GM23338 (cell line): ENCODE measurements around the gene RNFT2. TPM values are rescaled to one million over a fixed set of nuclear protein-coding genes. Genes with fewer than 3 reads are reported as not detected.

Source experiments
- ATAC-seq: fragments of 200-7000 bp; cut with Tn5 transposase; 3 replicates; pipeline ENCODE4 v1.9.1; 2020
- DNase-seq: peaks from one replicate; pipeline ENCODE4 v3.0.0-alpha.2; 2015; ENCODE audit warnings: low spot score
- H2AFZ ChIP-seq: fragments of 200-600 bp; sonication (generic); 2 replicates; pipeline ENCODE4 v1.8.0; 2016; ENCODE audit warnings: antibody characterized with exemption, mild to moderate bottlenecking, moderate library complexity
- H3F3A ChIP-seq: fragments of 200-600 bp; sonication (generic); replicated peaks from 2 replicates; pipeline ENCODE4 v1.8.0; 2017; ENCODE audit warnings: antibody characterized with exemption, mixed run types, low read depth
- H3K27ac ChIP-seq: fragments of 200-600 bp; sonication (generic); 2 replicates; pipeline ENCODE4 v1.6.1; 2016; ENCODE audit warnings: low read depth
- H3K27me3 ChIP-seq: fragments of 200-600 bp; sonication (generic); 2 replicates; pipeline ENCODE4 v1.8.0; 2016; ENCODE audit warnings: mild to moderate bottlenecking, mixed run types, moderate library complexity; ENCODE audit not compliant: insufficient read depth
- H3K36me3 ChIP-seq: fragments of 200-600 bp; sonication (generic); 2 replicates; pipeline ENCODE4 v1.8.0; 2016; ENCODE audit warnings: mild to moderate bottlenecking; ENCODE audit not compliant: insufficient read depth
- H3K4me1 ChIP-seq: fragments of 200-600 bp; sonication (generic); 2 replicates; pipeline ENCODE4 v1.8.0; 2016; ENCODE audit warnings: mild to moderate bottlenecking, moderate library complexity; ENCODE audit not compliant: insufficient read depth
- H3K4me2 ChIP-seq: fragments of 200-600 bp; sonication (generic); 2 replicates; pipeline ENCODE4 v1.7.1; 2017; ENCODE audit warnings: mixed run types
- H3K4me3 ChIP-seq: fragments of 200-600 bp; sonication (generic); 2 replicates; pipeline ENCODE4 v1.6.1; 2016; ENCODE audit warnings: mixed run types
- H3K79me2 ChIP-seq: fragments of 200-600 bp; sonication (generic); replicated peaks from 2 replicates; pipeline ENCODE4 v1.8.0; 2017; ENCODE audit warnings: mild to moderate bottlenecking; ENCODE audit not compliant: insufficient read depth
- H3K9me2 ChIP-seq: fragments of 200-600 bp; sonication (generic); 2 replicates; pipeline ENCODE4 v1.8.0; 2017; ENCODE audit not compliant: insufficient read depth
- H4K20me1 ChIP-seq: fragments of 200-600 bp; sonication (generic); replicated peaks from 2 replicates; pipeline ENCODE4 v1.8.0; 2017; ENCODE audit warnings: mild to moderate bottlenecking; ENCODE audit not compliant: insufficient read depth
- H3K27ac Mint-ChIP-seq: 2 replicates; pipeline ENCODE4 v1.8.0; 2020; ENCODE audit warnings: inconsistent platforms, mild to moderate bottlenecking, moderate library complexity, mixed read lengths
- H3K27me3 Mint-ChIP-seq: 3 replicates; pipeline ENCODE4 v1.8.0; 2022; ENCODE audit warnings: low read depth, mild to moderate bottlenecking, moderate library complexity, mixed read lengths, inconsistent platforms; ENCODE audit not compliant: insufficient read depth, poor library complexity
- H3K36me3 Mint-ChIP-seq: 3 replicates; pipeline ENCODE4 v1.8.0; 2021; ENCODE audit warnings: low read depth, mild to moderate bottlenecking, inconsistent platforms, moderate library complexity, mixed read lengths
- H3K4me1 Mint-ChIP-seq: 3 replicates; pipeline ENCODE4 v1.8.0; 2020; ENCODE audit warnings: mild to moderate bottlenecking, inconsistent platforms, mixed read lengths
- H3K4me3 Mint-ChIP-seq: 3 replicates; pipeline ENCODE4 v1.8.0; 2021; ENCODE audit warnings: moderate library complexity, mild to moderate bottlenecking, inconsistent platforms, mixed read lengths
- H3K9me3 Mint-ChIP-seq: 3 replicates; pipeline ENCODE4 v1.8.0; 2020; ENCODE audit warnings: moderate library complexity, mild to moderate bottlenecking, inconsistent platforms, mixed read lengths
- CREB1 ChIP-seq: fragments of 250-450 bp; sonication (Bioruptor Pico); IDR thresholded peaks from 2 replicates; pipeline ENCODE4 v1.5.0; 2020; ENCODE audit warnings: low read depth, mild to moderate bottlenecking, moderate library complexity
- ETS1 ChIP-seq: IDR thresholded peaks from 2 replicates; pipeline ENCODE4 v1.6.1; 2016; ENCODE audit warnings: antibody characterized with exemption
- EZH2phosphoT487 ChIP-seq: fragments of 200-600 bp; sonication (generic); IDR thresholded peaks from one replicate; pipeline ENCODE4 v1.8.1; 2018; ENCODE audit warnings: antibody characterized with exemption; ENCODE audit not compliant: unreplicated experiment
- JUNB ChIP-seq: IDR thresholded peaks from one replicate; pipeline ENCODE4 v1.6.1; 2016; ENCODE audit warnings: antibody characterized with exemption; ENCODE audit not compliant: unreplicated experiment
- NANOG ChIP-seq: IDR thresholded peaks from 2 replicates; pipeline ENCODE4 v1.6.1; 2016; ENCODE audit warnings: antibody characterized with exemption, borderline replicate concordance
- POLR2AphosphoS5 ChIP-seq: IDR thresholded peaks from 2 replicates; pipeline ENCODE4 v1.6.1; 2016; ENCODE audit warnings: antibody characterized with exemption, low read depth
- REST ChIP-seq: IDR thresholded peaks from one replicate; pipeline ENCODE4 v1.6.1; 2018; ENCODE audit warnings: antibody characterized with exemption; ENCODE audit not compliant: unreplicated experiment
- STAT1 ChIP-seq: IDR thresholded peaks from one replicate; pipeline ENCODE4 v1.6.1; 2016; ENCODE audit warnings: antibody characterized with exemption; ENCODE audit not compliant: unreplicated experiment
- ZNF114 ChIP-seq: fragments of 250-450 bp; sonication (Bioruptor Pico); IDR thresholded peaks from 2 replicates; pipeline ENCODE4 v1.5.0; 2020; ENCODE audit warnings: mild to moderate bottlenecking, moderate library complexity
- ZNF331 ChIP-seq: fragments of 250-450 bp; sonication (Bioruptor Pico); IDR thresholded peaks from 2 replicates; pipeline ENCODE4 v1.5.0; 2020; ENCODE audit warnings: low read depth, mild to moderate bottlenecking, moderate library complexity
- ZNF462 ChIP-seq: fragments of 250-450 bp; sonication (Bioruptor Pico); IDR thresholded peaks from 2 replicates; pipeline ENCODE4 v1.5.0; 2020; ENCODE audit warnings: mild to moderate bottlenecking, moderate library complexity
- polyA plus RNA-seq: library from polyadenylated mRNA; unstranded; fragments of >200 nt; fragmentation: Nextera tagmentation; extraction: Ambion mirVana; gene quantifications from 2 replicates; pipeline ENCODE4 v1.2.1, GENCODE V29; 2016
- total RNA-seq: library from RNA; depleted of rRNA; stranded (reverse); fragments of >200 nt; shearing (Covaris generic); gene quantifications from 2 replicates; pipeline ENCODE4 v1.2.3, GENCODE V29; 2014

RNFT2 gene
- total and polyA plus RNA-seq, 2 experiments from 2014 or later, result 19.3 to 22.9 TPM

- peaks cover 9% of the 10 kb centered on the region for H3K4me1 Mint-ChIP-seq
- Histone ChIP-seq H3K36me3 (no peaks in the 10 kb centered on the region), H2AFZ (no peak overlapping the region), H3K4me2 (no peak overlapping the region), H3K4me3 (no peak overlapping the region), H3K4me1 (no peaks in the 10 kb centered on the region), H3K27ac (no peak overlapping the region), H3F3A (no peaks in the 10 kb centered on the region), H3K27me3 (no peaks in the 10 kb centered on the region), H3K9me2 (no peaks in the 10 kb centered on the region), H3K79me2 (0 out of 2 replicates have a peak, but pooled peaks cover 5% of the 10 kb centered on the region), H4K20me1 (0 out of 2 replicates have a peak, but pooled peaks cover 2% of the 10 kb centered on the region)
- no peak overlapping the region for H3K4me3 Mint-ChIP-seq
- H3K36me3 Mint-ChIP-seq, result peaks cover 46% of the 10 kb centered on the region
- no peaks in the 10 kb centered on the region for H3K9me3 Mint-ChIP-seq
- DNase-seq, result no peak
- peaks cover 2% of the 10 kb centered on the region for H3K27me3 Mint-ChIP-seq
- H3K27ac Mint-ChIP-seq, result no peak overlapping the region
- TF ChIP-seq ZNF114 (CRISPR knock-in tag), result no peak
- no peak for TF ChIP-seq ETS1
- no peak for TF ChIP-seq ZNF331 (CRISPR knock-in tag)
- no peak for TF ChIP-seq EZH2phosphoT487
- TF ChIP-seq CREB1, result no peak
- no peak for TF ChIP-seq ZNF462 (CRISPR knock-in tag)
- no peak for TF ChIP-seq JUNB
- TF ChIP-seq POLR2AphosphoS5, result no peak
- no peak for TF ChIP-seq STAT1
- no peak for TF ChIP-seq REST
- no peak for TF ChIP-seq NANOG
- ATAC-seq, result no peak
Measured at GRCh38 chr12:116761499-116761898, 23.4 kb downstream of the RNFT2 start.
